HEK293 (cell line): ENCODE measurements around the gene FIBCD1.

Source experiments
- CTCF ChIA-PET: fragments of 350-600 bp; formaldehyde crosslinking; extraction: SDS; loops from one replicate; lab custom pipeline; 2021; ENCODE audit warnings: antibody characterized with exemption; lab: Yijun Ruan, JAX
- POLR2A ChIA-PET: fragments of 300-600 bp; formaldehyde crosslinking; extraction: SDS; loops from one replicate; lab custom pipeline; 2020; ENCODE audit warnings: antibody characterized with exemption, inconsistent platforms; lab: Yijun Ruan, JAX
- H3K27ac ChIP-seq: fragments of 200-500 bp; sonication (Bioruptor generic); 2 replicates; pipeline ENCODE4 v1.5.1; 2014; ENCODE audit warnings: low read depth, low read length, control low read depth, inconsistent platforms; ENCODE audit errors: extremely low read depth
- H3K36me3 ChIP-seq, 2 experiments: fragments of 200-500 bp in 1 of 2; sonication (Bioruptor generic) in 1 of 2; 1 replicate in 1 of 2; 2 replicates in 1 of 2; pipeline ENCODE4 v1.5.1; 2014 to 2017; ENCODE audit warnings: inconsistent platforms in 2 of 2, low read length in 2 of 2; ENCODE audit not compliant: control insufficient read depth in 2 of 2, insufficient read depth in 1 of 2
- H3K4me1 ChIP-seq: fragments of 200-500 bp; sonication (Bioruptor generic); 2 replicates; pipeline ENCODE4 v1.5.1; 2014; ENCODE audit warnings: mild to moderate bottlenecking, low read length, inconsistent platforms; ENCODE audit not compliant: control insufficient read depth, insufficient read depth
- H3K4me3 ChIP-seq: 2 replicates; pipeline ENCODE4 v1.5.1; 2011; ENCODE audit warnings: low read depth, mild to moderate bottlenecking, control low read depth, low read length, moderate library complexity
- H3K9me3 ChIP-seq: fragments of 200-500 bp; sonication (Bioruptor generic); 2 replicates; pipeline ENCODE4 v1.5.1; 2014; ENCODE audit warnings: low read depth, low read length, inconsistent platforms; ENCODE audit not compliant: control insufficient read depth, insufficient read depth
- FEZF1 ChIP-seq: fragments of 450-650 bp; formaldehyde crosslinking; IDR thresholded peaks from 2 replicates; pipeline ENCODE4 v1.5.1; 2016; ENCODE audit warnings: missing biosample characterization, missing genetic modification characterization
- GLI4 ChIP-seq: fragments of 450-650 bp; formaldehyde crosslinking; IDR thresholded peaks from 2 replicates; pipeline ENCODE4 v1.5.1; 2016; ENCODE audit warnings: missing biosample characterization, missing genetic modification characterization
- HOXD13 ChIP-seq: sonication (generic); formaldehyde crosslinking; IDR thresholded peaks from 2 replicates; pipeline ENCODE4 v1.8.0; 2022; ENCODE audit warnings: missing genetic modification reagents, borderline replicate concordance
- KLF8 ChIP-seq: fragments of 450-650 bp; formaldehyde crosslinking; IDR thresholded peaks from 2 replicates; pipeline ENCODE4 v1.5.1; 2016; ENCODE audit warnings: missing biosample characterization, missing genetic modification characterization
- ZBTB48 ChIP-seq: fragments of 450-650 bp; formaldehyde crosslinking; IDR thresholded peaks from 2 replicates; pipeline ENCODE4 v1.5.1; 2016; ENCODE audit warnings: missing biosample characterization, missing genetic modification characterization
- ZBTB8A ChIP-seq: fragments of 450-650 bp; formaldehyde crosslinking; IDR thresholded peaks from 2 replicates; pipeline ENCODE4 v1.5.1; 2016; ENCODE audit warnings: missing biosample characterization, missing genetic modification characterization
- ZNF155 ChIP-seq: fragments of 450-650 bp; formaldehyde crosslinking; IDR thresholded peaks from 2 replicates; pipeline ENCODE4 v1.5.1; 2016; ENCODE audit warnings: missing biosample characterization, missing genetic modification characterization
- ZNF274 ChIP-seq, 2 experiments: fragments of 200-500 bp in 1 of 2; fragments of 450-650 bp in 1 of 2; sonication (Bioruptor generic) in 1 of 2; formaldehyde crosslinking in 1 of 2; IDR thresholded peaks; 2 replicates each; pipeline versions ENCODE4 v1.5.1 to v1.6.1; 2014 to 2016; ENCODE audit warnings: borderline replicate concordance in 1 of 2, inconsistent platforms in 1 of 2, low read length in 1 of 2, missing biosample characterization in 1 of 2, missing genetic modification characterization in 1 of 2
- ZNF37A ChIP-seq: fragments of 450-650 bp; IDR thresholded peaks from 2 replicates; pipeline ENCODE4 v1.5.1; 2018; ENCODE audit warnings: missing biosample characterization, missing genetic modification characterization
- ZNF629 ChIP-seq: fragments of 450-650 bp; formaldehyde crosslinking; IDR thresholded peaks from 2 replicates; pipeline ENCODE4 v1.5.1; 2017; ENCODE audit warnings: missing biosample characterization, missing genetic modification characterization
- TF ChIP-seq, protein P1 (sequence below): fragments of 450-650 bp; formaldehyde crosslinking; conservative IDR thresholded peaks from 2 replicates; pipeline ENCODE4 v1.5.1; 2016; ENCODE audit warnings: low read depth, missing biosample characterization, missing genetic modification characterization
- TF ChIP-seq, protein P2 (sequence below): IDR thresholded peaks from 2 replicates; pipeline ENCODE4 v1.6.1; 2011; ENCODE audit warnings: mild to moderate bottlenecking, low read depth, low read length, borderline replicate concordance
- TF ChIP-seq, protein P3 (sequence below): fragments of 450-650 bp; formaldehyde crosslinking; IDR thresholded peaks from 2 replicates; pipeline ENCODE4 v1.5.1; 2016; ENCODE audit warnings: missing biosample characterization, missing genetic modification characterization
- TF ChIP-seq, protein P4 (sequence below): fragments of 450-650 bp; formaldehyde crosslinking; IDR thresholded peaks from 2 replicates; pipeline ENCODE4 v1.5.1; 2016; ENCODE audit warnings: missing biosample characterization, missing genetic modification characterization, low read depth
- TF ChIP-seq, protein P5 (sequence below): fragments of 450-650 bp; formaldehyde crosslinking; IDR thresholded peaks from 2 replicates; pipeline ENCODE4 v1.5.1; 2017; ENCODE audit warnings: missing biosample characterization, missing genetic modification characterization
- TF ChIP-seq, protein P6 (sequence below): fragments of 450-650 bp; IDR thresholded peaks from 2 replicates; pipeline ENCODE4 v1.5.1; 2018; ENCODE audit warnings: missing biosample characterization, missing genetic modification characterization

Gene FIBCD1

DNA sequence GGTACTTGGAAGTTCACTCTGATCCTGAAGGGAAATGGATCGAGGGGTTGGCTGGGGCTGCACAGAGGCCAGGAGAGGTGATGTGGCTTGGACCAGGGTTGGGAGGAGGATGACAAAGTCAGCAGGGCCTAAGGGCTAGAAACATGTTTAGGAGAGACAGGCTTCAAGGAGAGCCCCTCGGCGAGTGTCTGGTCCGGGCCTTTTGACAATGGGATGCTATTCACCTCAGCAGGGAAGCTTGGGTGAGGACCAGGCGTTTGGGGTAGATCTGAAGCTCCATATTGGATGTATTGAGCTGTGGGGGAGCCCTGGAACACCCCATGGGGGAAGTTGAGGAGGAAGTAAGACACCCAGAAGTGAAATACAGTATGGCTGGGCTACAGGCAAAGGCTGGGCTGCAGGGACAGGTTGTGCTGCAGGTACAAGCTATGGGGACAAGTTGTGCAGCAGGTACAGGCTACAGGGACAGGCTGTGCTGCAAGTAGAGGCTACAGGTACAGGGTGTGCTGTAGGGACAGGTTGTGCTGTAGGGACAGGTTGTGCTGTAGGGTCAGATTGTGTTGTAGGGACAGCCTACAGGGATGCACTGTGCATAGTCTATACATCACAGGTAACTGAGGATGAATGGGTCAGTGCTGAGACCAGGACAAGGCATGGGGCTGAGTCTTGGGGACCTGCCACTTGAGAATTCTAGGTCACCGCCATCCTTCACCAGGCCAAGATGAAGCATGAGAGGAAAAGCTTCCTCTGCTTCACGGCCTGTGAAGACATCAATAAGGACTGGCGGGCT is 22.7 kb upstream of the FIBCD1 start:
- H3K36me3 ChIP-seq, result no peaks in the 10 kb centered on the region
- CTCF ChIA-PET, result interaction anchor here (0.6 to 1.4 kb wide), 3 partner anchors 10 to 261 kb away, joined by 4 to 6 read pairs (median 6); no protein-coding TSS in a partner anchor
- POLR2A ChIA-PET, result no interaction called here
- TF ChIP-seq, protein P1, sequence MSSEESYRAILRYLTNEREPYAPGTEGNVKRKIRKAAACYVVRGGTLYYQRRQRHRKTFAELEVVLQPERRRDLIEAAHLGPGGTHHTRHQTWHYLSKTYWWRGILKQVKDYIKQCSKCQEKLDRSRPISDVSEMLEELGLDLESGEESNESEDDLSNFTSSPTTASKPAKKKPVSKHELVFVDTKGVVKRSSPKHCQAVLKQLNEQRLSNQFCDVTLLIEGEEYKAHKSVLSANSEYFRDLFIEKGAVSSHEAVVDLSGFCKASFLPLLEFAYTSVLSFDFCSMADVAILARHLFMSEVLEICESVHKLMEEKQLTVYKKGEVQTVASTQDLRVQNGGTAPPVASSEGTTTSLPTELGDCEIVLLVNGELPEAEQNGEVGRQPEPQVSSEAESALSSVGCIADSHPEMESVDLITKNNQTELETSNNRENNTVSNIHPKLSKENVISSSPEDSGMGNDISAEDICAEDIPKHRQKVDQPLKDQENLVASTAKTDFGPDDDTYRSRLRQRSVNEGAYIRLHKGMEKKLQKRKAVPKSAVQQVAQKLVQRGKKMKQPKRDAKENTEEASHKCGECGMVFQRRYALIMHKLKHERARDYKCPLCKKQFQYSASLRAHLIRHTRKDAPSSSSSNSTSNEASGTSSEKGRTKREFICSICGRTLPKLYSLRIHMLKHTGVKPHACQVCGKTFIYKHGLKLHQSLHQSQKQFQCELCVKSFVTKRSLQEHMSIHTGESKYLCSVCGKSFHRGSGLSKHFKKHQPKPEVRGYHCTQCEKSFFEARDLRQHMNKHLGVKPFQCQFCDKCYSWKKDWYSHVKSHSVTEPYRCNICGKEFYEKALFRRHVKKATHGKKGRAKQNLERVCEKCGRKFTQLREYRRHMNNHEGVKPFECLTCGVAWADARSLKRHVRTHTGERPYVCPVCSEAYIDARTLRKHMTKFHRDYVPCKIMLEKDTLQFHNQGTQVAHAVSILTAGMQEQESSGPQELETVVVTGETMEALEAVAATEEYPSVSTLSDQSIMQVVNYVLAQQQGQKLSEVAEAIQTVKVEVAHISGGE (tag by site-specific recombination), result no peak
- TF ChIP-seq HOXD13 (CRISPR knock-in tag) (no peak), ZNF155 (tag by site-specific recombination) (no peak)
- TF ChIP-seq, protein P2, sequence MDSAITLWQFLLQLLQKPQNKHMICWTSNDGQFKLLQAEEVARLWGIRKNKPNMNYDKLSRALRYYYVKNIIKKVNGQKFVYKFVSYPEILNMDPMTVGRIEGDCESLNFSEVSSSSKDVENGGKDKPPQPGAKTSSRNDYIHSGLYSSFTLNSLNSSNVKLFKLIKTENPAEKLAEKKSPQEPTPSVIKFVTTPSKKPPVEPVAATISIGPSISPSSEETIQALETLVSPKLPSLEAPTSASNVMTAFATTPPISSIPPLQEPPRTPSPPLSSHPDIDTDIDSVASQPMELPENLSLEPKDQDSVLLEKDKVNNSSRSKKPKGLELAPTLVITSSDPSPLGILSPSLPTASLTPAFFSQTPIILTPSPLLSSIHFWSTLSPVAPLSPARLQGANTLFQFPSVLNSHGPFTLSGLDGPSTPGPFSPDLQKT, result no peak
- TF ChIP-seq, protein P3, sequence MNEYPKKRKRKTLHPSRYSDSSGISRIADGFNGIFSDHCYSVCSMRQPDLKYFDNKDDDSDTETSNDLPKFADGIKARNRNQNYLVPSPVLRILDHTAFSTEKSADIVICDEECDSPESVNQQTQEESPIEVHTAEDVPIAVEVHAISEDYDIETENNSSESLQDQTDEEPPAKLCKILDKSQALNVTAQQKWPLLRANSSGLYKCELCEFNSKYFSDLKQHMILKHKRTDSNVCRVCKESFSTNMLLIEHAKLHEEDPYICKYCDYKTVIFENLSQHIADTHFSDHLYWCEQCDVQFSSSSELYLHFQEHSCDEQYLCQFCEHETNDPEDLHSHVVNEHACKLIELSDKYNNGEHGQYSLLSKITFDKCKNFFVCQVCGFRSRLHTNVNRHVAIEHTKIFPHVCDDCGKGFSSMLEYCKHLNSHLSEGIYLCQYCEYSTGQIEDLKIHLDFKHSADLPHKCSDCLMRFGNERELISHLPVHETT (tag by site-specific recombination), result no peak
- TF ChIP-seq, protein P4, sequence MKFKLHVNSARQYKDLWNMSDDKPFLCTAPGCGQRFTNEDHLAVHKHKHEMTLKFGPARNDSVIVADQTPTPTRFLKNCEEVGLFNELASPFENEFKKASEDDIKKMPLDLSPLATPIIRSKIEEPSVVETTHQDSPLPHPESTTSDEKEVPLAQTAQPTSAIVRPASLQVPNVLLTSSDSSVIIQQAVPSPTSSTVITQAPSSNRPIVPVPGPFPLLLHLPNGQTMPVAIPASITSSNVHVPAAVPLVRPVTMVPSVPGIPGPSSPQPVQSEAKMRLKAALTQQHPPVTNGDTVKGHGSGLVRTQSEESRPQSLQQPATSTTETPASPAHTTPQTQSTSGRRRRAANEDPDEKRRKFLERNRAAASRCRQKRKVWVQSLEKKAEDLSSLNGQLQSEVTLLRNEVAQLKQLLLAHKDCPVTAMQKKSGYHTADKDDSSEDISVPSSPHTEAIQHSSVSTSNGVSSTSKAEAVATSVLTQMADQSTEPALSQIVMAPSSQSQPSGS, result no peak
- no peaks in the 10 kb centered on the region for H3K9me3 ChIP-seq
- no peak overlapping the region for H3K4me3 ChIP-seq
- no peaks in the 10 kb centered on the region for H3K4me1 ChIP-seq
- H3K27ac ChIP-seq, result no peak overlapping the region

DNA sequence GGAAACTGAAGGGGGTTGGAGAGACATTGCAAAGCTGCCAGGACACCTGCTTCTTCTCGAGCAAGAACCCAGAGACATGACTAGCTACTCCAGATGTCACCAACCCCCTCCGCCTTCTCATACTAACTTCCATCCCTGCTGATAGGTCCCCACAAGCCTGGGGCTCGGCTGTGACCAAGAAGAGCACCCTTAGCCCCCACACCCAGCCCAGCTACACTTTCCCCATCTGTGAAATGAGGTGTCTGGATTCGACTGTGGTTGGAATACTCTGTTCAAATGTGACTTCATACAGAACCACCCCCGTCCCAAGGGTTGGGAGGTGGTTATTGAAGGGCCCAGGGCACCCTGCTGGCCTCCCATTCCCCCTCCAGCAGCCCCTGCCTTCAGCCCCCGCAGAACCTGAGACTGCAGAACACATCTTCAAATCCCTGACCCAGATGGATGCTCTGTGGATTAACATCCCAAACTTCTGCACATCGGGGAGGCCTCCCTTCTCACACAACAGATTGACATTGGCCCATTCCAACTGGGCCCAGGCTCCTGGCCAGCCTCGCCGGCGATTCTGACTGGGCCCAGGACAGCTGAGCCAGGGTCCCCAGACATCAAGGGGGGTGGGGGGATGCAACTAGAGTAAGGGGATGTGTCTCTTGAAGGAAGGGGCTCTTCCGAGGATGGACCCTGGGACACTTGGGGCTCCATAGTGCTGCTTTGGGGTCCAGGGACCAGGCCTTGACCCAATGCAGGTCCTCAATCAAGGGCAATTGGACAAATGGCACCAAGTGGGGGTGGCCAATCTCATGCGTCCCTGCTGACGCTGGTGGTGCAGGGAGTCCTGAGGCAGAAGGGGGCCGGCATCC is 21.7 kb upstream of the FIBCD1 start:
- H3K4me3 ChIP-seq, result no peak overlapping the region
- ChIA-PET POLR2A (interaction anchor here (0.6 kb wide), 1 partner anchor 86 kb away, joined by 3 read pairs; no protein-coding TSS in a partner anchor), CTCF (interaction anchor here (1.1 kb wide), 1 partner anchor 38 kb away, joined by 4 read pairs; no protein-coding TSS in a partner anchor)
- H3K9me3 ChIP-seq, result no peaks in the 10 kb centered on the region
- no peak overlapping the region for H3K27ac ChIP-seq
- H3K36me3 ChIP-seq, result no peaks in the 10 kb centered on the region
- no peaks in the 10 kb centered on the region for H3K4me1 ChIP-seq
- TF ChIP-seq, protein P5, sequence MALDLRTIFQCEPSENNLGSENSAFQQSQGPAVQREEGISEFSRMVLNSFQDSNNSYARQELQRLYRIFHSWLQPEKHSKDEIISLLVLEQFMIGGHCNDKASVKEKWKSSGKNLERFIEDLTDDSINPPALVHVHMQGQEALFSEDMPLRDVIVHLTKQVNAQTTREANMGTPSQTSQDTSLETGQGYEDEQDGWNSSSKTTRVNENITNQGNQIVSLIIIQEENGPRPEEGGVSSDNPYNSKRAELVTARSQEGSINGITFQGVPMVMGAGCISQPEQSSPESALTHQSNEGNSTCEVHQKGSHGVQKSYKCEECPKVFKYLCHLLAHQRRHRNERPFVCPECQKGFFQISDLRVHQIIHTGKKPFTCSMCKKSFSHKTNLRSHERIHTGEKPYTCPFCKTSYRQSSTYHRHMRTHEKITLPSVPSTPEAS, result no peak
- TF ChIP-seq, protein P6, sequence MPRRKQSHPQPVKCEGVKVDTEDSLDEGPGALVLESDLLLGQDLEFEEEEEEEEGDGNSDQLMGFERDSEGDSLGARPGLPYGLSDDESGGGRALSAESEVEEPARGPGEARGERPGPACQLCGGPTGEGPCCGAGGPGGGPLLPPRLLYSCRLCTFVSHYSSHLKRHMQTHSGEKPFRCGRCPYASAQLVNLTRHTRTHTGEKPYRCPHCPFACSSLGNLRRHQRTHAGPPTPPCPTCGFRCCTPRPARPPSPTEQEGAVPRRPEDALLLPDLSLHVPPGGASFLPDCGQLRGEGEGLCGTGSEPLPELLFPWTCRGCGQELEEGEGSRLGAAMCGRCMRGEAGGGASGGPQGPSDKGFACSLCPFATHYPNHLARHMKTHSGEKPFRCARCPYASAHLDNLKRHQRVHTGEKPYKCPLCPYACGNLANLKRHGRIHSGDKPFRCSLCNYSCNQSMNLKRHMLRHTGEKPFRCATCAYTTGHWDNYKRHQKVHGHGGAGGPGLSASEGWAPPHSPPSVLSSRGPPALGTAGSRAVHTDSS (tag by site-specific recombination), result no peak
- TF ChIP-seq ZNF274 (IDR thresholded peaks at IDR 0.05; ENCODE audit: low read length) (no peak), ZNF274 (tag by site-specific recombination; IDR thresholded peaks at IDR 0.05; ENCODE audit: borderline replicate concordance) (no peak), GLI4 (tag by site-specific recombination) (no peak), KLF8 (tag by site-specific recombination) (no peak), ZNF37A (no peak), ZBTB48 (no peak), ZNF629 (tag by site-specific recombination) (no peak), FEZF1 (tag by site-specific recombination) (no peak), ZBTB8A (tag by site-specific recombination) (no peak), HOXD13 (CRISPR knock-in tag) (no peak)
